Measurements from ENCODE around the gene R3HDM2.

DNA sequence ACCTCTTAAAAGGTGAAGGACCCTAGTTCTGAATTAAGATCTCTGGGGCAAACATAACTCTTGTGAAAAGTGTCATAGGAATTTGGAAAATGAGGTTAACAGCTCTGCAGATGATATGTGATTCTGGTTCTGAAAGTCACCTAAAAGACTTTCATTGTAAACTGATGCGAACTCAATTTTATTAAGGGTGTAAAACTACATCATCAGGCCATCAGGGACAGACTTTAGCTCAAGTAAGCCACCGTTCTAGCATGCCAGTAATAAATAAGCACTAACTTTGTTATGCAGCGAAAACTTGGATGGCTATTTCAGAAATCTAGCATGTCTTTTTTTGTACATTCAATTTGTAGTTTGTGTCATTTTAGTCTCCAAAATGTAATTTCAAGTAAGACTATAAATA, 61.6 kb downstream of the R3HDM2 start:
- TF ChIP-seq, protein P1, sequence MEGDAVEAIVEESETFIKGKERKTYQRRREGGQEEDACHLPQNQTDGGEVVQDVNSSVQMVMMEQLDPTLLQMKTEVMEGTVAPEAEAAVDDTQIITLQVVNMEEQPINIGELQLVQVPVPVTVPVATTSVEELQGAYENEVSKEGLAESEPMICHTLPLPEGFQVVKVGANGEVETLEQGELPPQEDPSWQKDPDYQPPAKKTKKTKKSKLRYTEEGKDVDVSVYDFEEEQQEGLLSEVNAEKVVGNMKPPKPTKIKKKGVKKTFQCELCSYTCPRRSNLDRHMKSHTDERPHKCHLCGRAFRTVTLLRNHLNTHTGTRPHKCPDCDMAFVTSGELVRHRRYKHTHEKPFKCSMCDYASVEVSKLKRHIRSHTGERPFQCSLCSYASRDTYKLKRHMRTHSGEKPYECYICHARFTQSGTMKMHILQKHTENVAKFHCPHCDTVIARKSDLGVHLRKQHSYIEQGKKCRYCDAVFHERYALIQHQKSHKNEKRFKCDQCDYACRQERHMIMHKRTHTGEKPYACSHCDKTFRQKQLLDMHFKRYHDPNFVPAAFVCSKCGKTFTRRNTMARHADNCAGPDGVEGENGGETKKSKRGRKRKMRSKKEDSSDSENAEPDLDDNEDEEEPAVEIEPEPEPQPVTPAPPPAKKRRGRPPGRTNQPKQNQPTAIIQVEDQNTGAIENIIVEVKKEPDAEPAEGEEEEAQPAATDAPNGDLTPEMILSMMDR (IDR thresholded peaks at IDR 0.05; ENCODE audit: borderline replicate concordance, extremely low read depth, low read length, poor library complexity, severe bottlenecking): no peak
- no peak for TF ChIP-seq EZH2 (IDR thresholded peaks at IDR 0.05; ENCODE audit: borderline replicate concordance, low read depth, low read length, severe bottlenecking)
